Measurements from ENCODE around the gene ETV1.

GRCh38 chr7:13848681-13849131 lies 140.8 kb downstream of the ETV1 start:
- TF ChIP-seq, protein P1, sequence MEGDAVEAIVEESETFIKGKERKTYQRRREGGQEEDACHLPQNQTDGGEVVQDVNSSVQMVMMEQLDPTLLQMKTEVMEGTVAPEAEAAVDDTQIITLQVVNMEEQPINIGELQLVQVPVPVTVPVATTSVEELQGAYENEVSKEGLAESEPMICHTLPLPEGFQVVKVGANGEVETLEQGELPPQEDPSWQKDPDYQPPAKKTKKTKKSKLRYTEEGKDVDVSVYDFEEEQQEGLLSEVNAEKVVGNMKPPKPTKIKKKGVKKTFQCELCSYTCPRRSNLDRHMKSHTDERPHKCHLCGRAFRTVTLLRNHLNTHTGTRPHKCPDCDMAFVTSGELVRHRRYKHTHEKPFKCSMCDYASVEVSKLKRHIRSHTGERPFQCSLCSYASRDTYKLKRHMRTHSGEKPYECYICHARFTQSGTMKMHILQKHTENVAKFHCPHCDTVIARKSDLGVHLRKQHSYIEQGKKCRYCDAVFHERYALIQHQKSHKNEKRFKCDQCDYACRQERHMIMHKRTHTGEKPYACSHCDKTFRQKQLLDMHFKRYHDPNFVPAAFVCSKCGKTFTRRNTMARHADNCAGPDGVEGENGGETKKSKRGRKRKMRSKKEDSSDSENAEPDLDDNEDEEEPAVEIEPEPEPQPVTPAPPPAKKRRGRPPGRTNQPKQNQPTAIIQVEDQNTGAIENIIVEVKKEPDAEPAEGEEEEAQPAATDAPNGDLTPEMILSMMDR (IDR thresholded peaks at IDR 0.05 in 2 of 3, conservative IDR thresholded peaks at IDR 0.05 in 1 of 3; ENCODE audit: borderline replicate concordance in 1 of 3, insufficient read depth in 1 of 3, low read depth in 2 of 3, low read length in 2 of 3) = no peak
- TF ChIP-seq POLR2AphosphoS5 (IDR thresholded peaks at IDR 0.05; ENCODE audit: low read depth, low read length) (no peak), MAX (IDR thresholded peaks at IDR 0.05) (no peak), EGR1 (IDR thresholded peaks at IDR 0.05; ENCODE audit: low read depth) (no peak)
